Karpas-422 (cell line): ENCODE measurements around the gene VPS26B. TPM values are rescaled to one million over a fixed set of nuclear protein-coding genes. Genes with fewer than 3 reads are reported as not detected.

ENCODE experiments used
- DNase-seq: peaks from one replicate; pipeline ENCODE4 v3.0.0-alpha.2; 2015
- H2AFZ ChIP-seq: fragments of 200-600 bp; sonication (generic); 2 replicates; pipeline ENCODE4 v1.6.1; 2014; ENCODE audit warnings: antibody characterized with exemption, low read length, mixed read lengths
- H3K27ac ChIP-seq: fragments of 200-600 bp; sonication (generic); 2 replicates; pipeline ENCODE4 v1.5.1; 2014; ENCODE audit warnings: mild to moderate bottlenecking, low read length, moderate library complexity
- H3K27me3 ChIP-seq: fragments of 200-600 bp; sonication (generic); 2 replicates; pipeline ENCODE4 v1.6.1; 2014; ENCODE audit warnings: low read length, mixed read lengths
- H3K36me3 ChIP-seq: fragments of 200-600 bp; sonication (generic); 2 replicates; pipeline ENCODE4 v1.6.1; 2014; ENCODE audit warnings: low read length, mixed read lengths; ENCODE audit not compliant: insufficient read depth
- H3K4me1 ChIP-seq: fragments of 200-600 bp; sonication (generic); 2 replicates; pipeline ENCODE4 v1.6.1; 2014; ENCODE audit warnings: mild to moderate bottlenecking, low read length, mixed read lengths
- H3K4me2 ChIP-seq: fragments of 200-600 bp; sonication (generic); 2 replicates; pipeline ENCODE4 v1.6.1; 2014; ENCODE audit warnings: low read length, low read depth, mild to moderate bottlenecking; ENCODE audit not compliant: poor library complexity, severe bottlenecking
- H3K4me3 ChIP-seq: fragments of 200-600 bp; sonication (generic); 2 replicates; pipeline ENCODE4 v1.5.1; 2014; ENCODE audit warnings: mild to moderate bottlenecking, antibody characterized with exemption, low read length, mixed read lengths
- H3K79me2 ChIP-seq: fragments of 200-600 bp; sonication (generic); 2 replicates; pipeline ENCODE4 v1.6.1; 2014; ENCODE audit warnings: mild to moderate bottlenecking, low read length, mixed read lengths
- H3K9ac ChIP-seq: fragments of 200-600 bp; sonication (generic); 2 replicates; pipeline ENCODE4 v1.6.0; 2014; ENCODE audit warnings: low read length
- H3K9me2 ChIP-seq: fragments of 200-600 bp; sonication (generic), shearing (Covaris generic); replicated peaks from 2 replicates; pipeline ENCODE4 v1.6.0; 2014; ENCODE audit warnings: mild to moderate bottlenecking, low read length, moderate library complexity; ENCODE audit not compliant: insufficient read depth
- H3K9me3 ChIP-seq: fragments of 300-700, 200-600 bp; sonication (generic); 2 replicates; pipeline ENCODE4 v1.6.1; 2014; ENCODE audit warnings: low read length, mixed read lengths
- H4K20me1 ChIP-seq: fragments of 200-600 bp; sonication (generic); 2 replicates; pipeline ENCODE4 v1.6.1; 2014; ENCODE audit warnings: mild to moderate bottlenecking, antibody characterized with exemption, low read length, low read depth; ENCODE audit not compliant: insufficient read depth
- total RNA-seq: library from RNA; depleted of rRNA; stranded (reverse); fragments of >200 nt; shearing (Covaris generic); gene quantifications from 2 replicates; pipeline ENCODE4 v1.2.3, GENCODE V29; 2014; ENCODE audit warnings: low replicate concordance; rRNA removed

VPS26B gene
- total RNA-seq, 1 experiment from 2014 or later: 11.2 TPM

- Histone ChIP-seq H3K27me3 (no peaks in the 10 kb centered on the region), H3K79me2 (no peaks in the 10 kb centered on the region), H3K4me1 (no peaks in the 10 kb centered on the region), H3K9me2 (no peaks in the 10 kb centered on the region), H3K4me2 (no peak overlapping the region), H3K9me3 (no peaks in the 10 kb centered on the region), H4K20me1 (no peaks in the 10 kb centered on the region), H3K4me3 (no peak overlapping the region), H2AFZ (no peak overlapping the region), H3K27ac (no peak overlapping the region), H3K9ac (no peak overlapping the region), H3K36me3 (no peaks in the 10 kb centered on the region)
- no peak for DNase-seq
Observed at GRCh38 chr11:134294664-134295063, 70.2 kb downstream of the VPS26B start.

Other genes starting within 250 kb of the VPS26B start
- gene JAM3, start 155.6 kb upstream of the VPS26B start, total RNA-seq: 0.65 and 4.8 TPM in 2 replicates
- 19.5 and 22.0 TPM in 2 replicates for gene NCAPD3, start 704 bp upstream of the VPS26B start, total RNA-seq
- gene THYN1, start 28.7 kb downstream of the VPS26B start, total RNA-seq: 30.0 and 54.0 TPM in 2 replicates
- 9.6 and 9.9 TPM in 2 replicates for gene ACAD8, start 28.9 kb downstream of the VPS26B start, total RNA-seq
- gene GLB1L3, start 51.7 kb downstream of the VPS26B start, total RNA-seq: not detected in 2 replicates
- gene GLB1L2, start 107.3 kb downstream of the VPS26B start, total RNA-seq: not detected in 2 replicates
- gene B3GAT1, start 187.6 kb downstream of the VPS26B start, total RNA-seq: not detected in 2 replicates